Prostate gland (tissue), 2 donors: ENCODE data around the gene SLC6A7.

Experiments used
- POLR2A ChIP-seq: fragments of 450-650 bp; IDR thresholded peaks from one replicate; pipeline ENCODE4 v1.6.1; 2016; ENCODE audit warnings: antibody characterized with exemption, mild to moderate bottlenecking
- POLR2AphosphoS5 ChIP-seq: sonication (generic); formaldehyde crosslinking; IDR thresholded peaks from one replicate; pipeline ENCODE4 v1.6.1; 2017; ENCODE audit warnings: antibody characterized with exemption
- TF ChIP-seq, protein P1 (sequence below), 4 experiments: fragments of 200-600 bp in 2 of 4; fragments of 450-650 bp in 2 of 4; sonication (generic) in 2 of 4; IDR thresholded peaks; 1 replicate in 3 of 4; 2 replicates in 1 of 4; pipeline ENCODE4 v1.5.1; 2016 to 2019; ENCODE audit warnings: antibody characterized with exemption in 4 of 4, mild to moderate bottlenecking in 2 of 4, moderate library complexity in 2 of 4

DNA sequence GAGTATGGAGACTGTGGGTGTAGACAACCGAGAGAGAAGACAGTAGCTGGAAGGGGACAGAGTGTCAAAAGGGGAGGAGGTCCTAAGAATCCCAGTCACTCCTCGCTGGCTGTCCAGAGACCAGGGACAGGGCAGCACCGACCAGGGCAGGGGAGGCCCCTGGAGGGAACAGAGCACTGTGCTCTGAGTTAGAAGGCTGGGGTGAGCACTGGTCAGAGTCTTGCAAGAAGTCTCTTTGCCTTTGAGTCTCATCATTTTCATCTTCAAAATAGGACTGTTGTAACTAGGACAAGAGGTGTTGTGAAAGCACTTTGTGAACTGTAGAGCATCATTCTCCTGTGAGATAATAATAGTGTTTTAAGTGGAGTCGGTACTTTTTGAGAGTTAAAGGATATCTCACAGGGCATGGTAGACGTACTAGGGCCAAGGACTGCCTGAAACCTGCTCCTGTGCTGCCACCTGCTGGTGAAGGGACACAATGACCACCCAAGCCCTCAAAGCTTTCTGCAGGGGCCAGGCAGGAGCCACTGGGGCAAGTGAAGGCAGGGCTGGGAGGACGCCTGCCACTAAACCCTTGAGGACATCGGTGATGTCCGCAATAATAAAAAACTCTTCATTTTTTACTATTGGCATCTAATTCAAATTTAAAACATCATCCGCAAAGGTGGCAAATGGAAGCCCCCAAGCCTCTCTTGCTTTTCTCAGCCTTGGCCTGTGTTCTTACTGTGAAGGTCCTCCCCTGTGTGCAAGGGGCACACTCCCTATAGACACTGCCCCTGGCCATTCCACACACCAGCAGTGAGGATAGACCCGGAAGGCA is 28.2 kb downstream of the SLC6A7 start:
- TF ChIP-seq, protein P1, sequence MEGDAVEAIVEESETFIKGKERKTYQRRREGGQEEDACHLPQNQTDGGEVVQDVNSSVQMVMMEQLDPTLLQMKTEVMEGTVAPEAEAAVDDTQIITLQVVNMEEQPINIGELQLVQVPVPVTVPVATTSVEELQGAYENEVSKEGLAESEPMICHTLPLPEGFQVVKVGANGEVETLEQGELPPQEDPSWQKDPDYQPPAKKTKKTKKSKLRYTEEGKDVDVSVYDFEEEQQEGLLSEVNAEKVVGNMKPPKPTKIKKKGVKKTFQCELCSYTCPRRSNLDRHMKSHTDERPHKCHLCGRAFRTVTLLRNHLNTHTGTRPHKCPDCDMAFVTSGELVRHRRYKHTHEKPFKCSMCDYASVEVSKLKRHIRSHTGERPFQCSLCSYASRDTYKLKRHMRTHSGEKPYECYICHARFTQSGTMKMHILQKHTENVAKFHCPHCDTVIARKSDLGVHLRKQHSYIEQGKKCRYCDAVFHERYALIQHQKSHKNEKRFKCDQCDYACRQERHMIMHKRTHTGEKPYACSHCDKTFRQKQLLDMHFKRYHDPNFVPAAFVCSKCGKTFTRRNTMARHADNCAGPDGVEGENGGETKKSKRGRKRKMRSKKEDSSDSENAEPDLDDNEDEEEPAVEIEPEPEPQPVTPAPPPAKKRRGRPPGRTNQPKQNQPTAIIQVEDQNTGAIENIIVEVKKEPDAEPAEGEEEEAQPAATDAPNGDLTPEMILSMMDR (IDR thresholded peaks at IDR 0.05): peak; percentile 80 to 95 (median 91)
- no peak for TF ChIP-seq POLR2AphosphoS5
- no peak for TF ChIP-seq POLR2A
